Glutamatergic neuron (in vitro differentiated cells): Measurements from ENCODE around the gene LHFPL2. TPM values are rescaled to one million over a fixed set of nuclear protein-coding genes. Genes with fewer than 3 reads are reported as not detected.

Experiments used
- DNase-seq: peaks from one replicate; pipeline ENCODE4 v3.0.0; 2022
- H3K27ac Mint-ChIP-seq: one replicate; pipeline ENCODE4 v1.8.0; 2020; ENCODE audit warnings: mild to moderate bottlenecking, mixed read lengths, inconsistent platforms; ENCODE audit not compliant: unreplicated experiment
- H3K27me3 Mint-ChIP-seq: one replicate; pipeline ENCODE4 v1.8.0; 2020; ENCODE audit warnings: mild to moderate bottlenecking, moderate library complexity, mixed read lengths, inconsistent platforms; ENCODE audit not compliant: unreplicated experiment
- H3K36me3 Mint-ChIP-seq: one replicate; pipeline ENCODE4 v1.8.0; 2020; ENCODE audit warnings: mild to moderate bottlenecking, mixed read lengths, inconsistent platforms; ENCODE audit not compliant: unreplicated experiment
- H3K4me1 Mint-ChIP-seq: one replicate; pipeline ENCODE4 v1.8.0; 2020; ENCODE audit warnings: mild to moderate bottlenecking, low read depth, mixed read lengths, inconsistent platforms; ENCODE audit not compliant: unreplicated experiment
- H3K4me3 Mint-ChIP-seq: one replicate; pipeline ENCODE4 v1.8.0; 2020; ENCODE audit warnings: mild to moderate bottlenecking, mixed read lengths, inconsistent platforms; ENCODE audit not compliant: unreplicated experiment
- H3K9me3 Mint-ChIP-seq: one replicate; pipeline ENCODE4 v1.8.0; 2020; ENCODE audit warnings: mild to moderate bottlenecking, moderate library complexity, mixed read lengths, inconsistent platforms; ENCODE audit not compliant: unreplicated experiment
- total RNA-seq: library from RNA; stranded (reverse); fragmentation: NEBNext Ultra II Directional; extraction: Animal tissue kit (Norgen Biotek cat#: 25700); gene quantifications from one replicate; pipeline ENCODE4 v1.2.1, GENCODE V29; 2021; ENCODE audit not compliant: unreplicated experiment
- TF ChIP-seq, protein P1 (sequence below): fragments of 200-600 bp; sonication (generic); IDR thresholded peaks from one replicate; pipeline ENCODE4 v1.5.0; 2021; ENCODE audit not compliant: partially characterized antibody, unreplicated experiment

The LHFPL2 gene
- total RNA-seq, 1 donor from 2014 or later, result 2.5 TPM

DNA sequence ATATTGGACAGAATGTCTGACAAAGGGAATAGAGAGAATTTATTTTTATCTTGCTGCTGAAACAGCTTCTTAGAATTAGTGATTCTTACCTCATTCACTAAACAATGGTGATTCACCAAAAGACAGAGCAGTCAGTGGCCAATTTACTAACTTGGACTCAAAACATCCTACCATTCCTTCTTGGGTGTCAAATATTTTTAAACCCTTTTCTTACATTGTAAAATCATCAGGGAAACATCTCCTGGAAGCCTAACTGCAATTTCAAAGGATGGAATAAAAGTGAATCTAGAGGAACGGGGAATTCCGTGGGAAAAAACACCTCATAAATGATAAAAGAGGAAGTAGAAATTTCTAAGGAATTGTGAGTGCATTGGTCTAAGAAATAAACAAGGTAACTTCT lies 97.7 kb downstream of the LHFPL2 start:
- no peak overlapping the region for H3K27ac Mint-ChIP-seq
- peaks cover 5% of the 10 kb centered on the region for H3K9me3 Mint-ChIP-seq
- peaks cover 3% of the 10 kb centered on the region for H3K27me3 Mint-ChIP-seq
- peaks cover 9% of the 10 kb centered on the region for H3K4me1 Mint-ChIP-seq
- DNase-seq, result no peak
- H3K4me3 Mint-ChIP-seq, result no peak overlapping the region
- peaks cover 5% of the 10 kb centered on the region for H3K36me3 Mint-ChIP-seq
- TF ChIP-seq, protein P1, sequence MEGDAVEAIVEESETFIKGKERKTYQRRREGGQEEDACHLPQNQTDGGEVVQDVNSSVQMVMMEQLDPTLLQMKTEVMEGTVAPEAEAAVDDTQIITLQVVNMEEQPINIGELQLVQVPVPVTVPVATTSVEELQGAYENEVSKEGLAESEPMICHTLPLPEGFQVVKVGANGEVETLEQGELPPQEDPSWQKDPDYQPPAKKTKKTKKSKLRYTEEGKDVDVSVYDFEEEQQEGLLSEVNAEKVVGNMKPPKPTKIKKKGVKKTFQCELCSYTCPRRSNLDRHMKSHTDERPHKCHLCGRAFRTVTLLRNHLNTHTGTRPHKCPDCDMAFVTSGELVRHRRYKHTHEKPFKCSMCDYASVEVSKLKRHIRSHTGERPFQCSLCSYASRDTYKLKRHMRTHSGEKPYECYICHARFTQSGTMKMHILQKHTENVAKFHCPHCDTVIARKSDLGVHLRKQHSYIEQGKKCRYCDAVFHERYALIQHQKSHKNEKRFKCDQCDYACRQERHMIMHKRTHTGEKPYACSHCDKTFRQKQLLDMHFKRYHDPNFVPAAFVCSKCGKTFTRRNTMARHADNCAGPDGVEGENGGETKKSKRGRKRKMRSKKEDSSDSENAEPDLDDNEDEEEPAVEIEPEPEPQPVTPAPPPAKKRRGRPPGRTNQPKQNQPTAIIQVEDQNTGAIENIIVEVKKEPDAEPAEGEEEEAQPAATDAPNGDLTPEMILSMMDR, result no peak

DNA sequence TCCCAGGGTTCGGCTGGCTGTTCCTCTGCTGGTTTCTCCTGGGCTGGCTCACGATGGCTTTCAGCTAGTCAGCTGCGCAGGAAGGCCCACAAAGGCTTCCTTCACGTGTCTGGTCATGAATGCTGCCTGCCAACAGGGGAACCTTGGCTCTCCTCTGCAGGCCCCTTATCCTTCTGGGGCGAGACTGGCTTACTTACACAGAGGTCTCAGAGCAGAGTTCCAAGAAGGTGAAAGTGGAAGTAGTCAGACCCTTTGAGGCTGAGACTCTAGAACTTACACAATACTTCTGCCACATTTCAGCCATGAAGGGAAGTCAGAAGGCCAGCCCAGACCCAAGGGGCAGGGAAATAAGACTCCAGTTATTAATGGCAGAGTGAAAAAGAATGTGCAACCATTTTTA lies 99.5 kb downstream of the LHFPL2 start:
- Mint-ChIP-seq H3K27me3 (peaks cover 5% of the 10 kb centered on the region), H3K36me3 (peaks cover 5% of the 10 kb centered on the region), H3K9me3 (peaks cover 3% of the 10 kb centered on the region), H3K4me3 (no peak overlapping the region), H3K4me1 (peaks cover 9% of the 10 kb centered on the region), H3K27ac (no peak overlapping the region)
- no peak for DNase-seq
- TF ChIP-seq, protein P1, result no peak

DNA sequence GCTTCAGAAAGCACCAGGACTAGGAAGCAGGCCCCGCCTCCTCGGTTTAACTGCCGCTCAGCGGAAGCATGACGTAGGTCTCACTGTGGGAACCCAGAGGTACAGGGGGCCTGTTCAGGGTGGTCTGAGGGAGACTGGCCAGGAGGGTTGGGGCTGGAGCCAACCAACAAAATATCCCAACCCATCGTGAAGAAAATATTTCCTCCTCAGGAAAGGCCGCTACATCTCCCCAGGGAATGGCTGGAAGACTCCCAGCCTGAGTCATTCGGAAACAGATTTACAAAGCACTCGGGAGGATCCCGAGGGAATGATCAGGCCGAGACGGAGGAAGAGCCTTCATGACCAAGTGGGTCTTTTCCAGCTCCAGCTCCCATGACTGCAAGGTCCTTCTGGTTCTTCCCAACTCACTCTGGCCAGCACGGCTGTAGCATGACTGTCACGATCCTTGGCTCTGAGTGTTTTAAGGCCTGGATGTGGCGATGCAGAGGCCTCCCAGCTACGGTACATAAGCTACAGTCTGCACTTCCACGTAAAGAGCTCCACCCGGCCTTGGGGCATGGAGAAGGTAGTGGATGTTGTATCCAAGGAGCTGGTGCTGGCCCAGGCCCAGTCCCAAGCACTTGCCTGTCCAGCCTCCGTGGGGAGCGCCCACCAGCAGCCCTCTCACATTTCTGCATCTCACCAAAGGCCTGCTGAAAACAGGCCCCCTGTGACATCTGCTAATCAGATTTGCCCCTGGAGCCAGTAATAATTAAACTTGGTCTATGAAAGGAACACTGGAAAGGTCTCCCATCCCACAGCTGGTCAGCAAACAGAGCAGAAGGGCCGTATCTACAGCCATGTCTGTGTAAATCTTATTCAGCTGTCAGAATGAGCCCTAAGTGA lies 100.6 kb downstream of the LHFPL2 start:
- Mint-ChIP-seq H3K4me3 (no peak overlapping the region), H3K4me1 (peaks cover 9% of the 10 kb centered on the region), H3K27me3 (peaks cover 7% of the 10 kb centered on the region), H3K27ac (no peak overlapping the region), H3K36me3 (peaks cover 5% of the 10 kb centered on the region), H3K9me3 (peaks cover 3% of the 10 kb centered on the region)
- TF ChIP-seq, protein P1, result no peak
- DNase-seq, result peak; percentile 53

DNA sequence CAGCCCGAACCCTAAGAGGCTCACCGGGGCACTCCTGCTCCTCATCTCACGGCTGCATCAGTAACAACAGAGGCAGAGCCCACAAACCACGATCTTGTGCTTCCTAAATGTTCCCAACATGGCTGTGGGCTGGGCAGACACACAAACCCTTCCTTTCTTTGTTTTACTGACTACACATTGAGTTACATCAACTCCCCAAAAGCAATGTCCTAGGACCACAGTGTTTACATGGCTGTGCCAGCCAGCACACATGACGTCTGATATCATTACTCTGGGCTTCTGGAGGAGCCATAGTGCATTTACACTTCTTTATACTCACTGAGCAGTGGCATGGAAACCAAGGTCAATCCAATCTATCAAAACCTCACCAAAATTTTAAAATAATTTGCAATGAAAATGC lies 101.4 kb downstream of the LHFPL2 start:
- Mint-ChIP-seq H3K36me3 (peaks cover 5% of the 10 kb centered on the region), H3K27me3 (peaks cover 7% of the 10 kb centered on the region), H3K4me3 (peak overlapping the region; percentile 44), H3K27ac (no peak overlapping the region), H3K4me1 (peaks cover 13% of the 10 kb centered on the region), H3K9me3 (peaks cover 3% of the 10 kb centered on the region)
- DNase-seq, result no peak
- TF ChIP-seq, protein P1, result no peak
